Neutrophil (primary cell): ENCODE results near the gene CCDC192.
A peak's percentile ranks its signal among the peaks of the same experiment; 100 is the strongest.

Experiments
- H3K27ac ChIP-seq: fragments of 200-600 bp; sonication (generic); 2 replicates; pipeline ENCODE4 v1.5.1; 2016; ENCODE audit warnings: mild to moderate bottlenecking, moderate library complexity
- H3K27me3 ChIP-seq: fragments of 200-600 bp; sonication (generic); 2 replicates; pipeline ENCODE4 v1.6.0; 2016; ENCODE audit warnings: mild to moderate bottlenecking
- H3K36me3 ChIP-seq: fragments of 200-600 bp; sonication (generic); 2 replicates; pipeline ENCODE4 v1.5.1; 2017
- H3K4me1 ChIP-seq, 2 experiments: fragments of 200-600 bp in 1 of 2; sonication (generic) in 1 of 2; 1 replicate in 1 of 2; 2 replicates in 1 of 2; pipeline versions ENCODE4 v1.5.1 to v1.6.1; 2013 to 2016; ENCODE audit warnings: low read depth in 1 of 2, low read length in 1 of 2, mild to moderate bottlenecking in 1 of 2, moderate library complexity in 1 of 2; ENCODE audit not compliant: control insufficient read depth in 1 of 2, insufficient read depth in 1 of 2
- H3K4me3 ChIP-seq, 2 experiments: fragments of 200-600 bp in 1 of 2; sonication (generic) in 1 of 2; 1 replicate in 1 of 2; 2 replicates in 1 of 2; pipeline ENCODE4 v1.5.1; 2013 to 2016; ENCODE audit warnings: low read depth in 1 of 2, low read length in 1 of 2, mild to moderate bottlenecking in 1 of 2, moderate library complexity in 1 of 2
- H3K9me3 ChIP-seq: fragments of 200-600 bp; sonication (generic); 2 replicates; pipeline ENCODE4 v1.5.1; 2016
- TF ChIP-seq, protein P1 (sequence below): fragments of 200-600 bp; sonication (generic); IDR thresholded peaks from 2 replicates; pipeline ENCODE4 v1.5.1; 2016; ENCODE audit warnings: antibody characterized with exemption

CCDC192 gene, protein sequence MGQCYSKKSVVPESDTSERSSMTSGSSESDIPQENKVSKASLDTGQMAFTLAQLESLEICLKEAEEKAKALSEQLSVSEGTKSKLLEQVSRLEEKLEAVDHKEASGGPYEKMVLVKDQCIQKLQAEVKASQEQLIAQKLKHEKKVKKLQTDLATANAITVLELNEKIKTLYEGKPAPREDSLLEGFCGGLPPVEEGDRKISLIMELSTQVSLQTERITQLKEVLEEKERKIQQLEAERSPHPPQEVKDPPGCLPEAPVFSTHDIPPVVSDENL

DNA sequence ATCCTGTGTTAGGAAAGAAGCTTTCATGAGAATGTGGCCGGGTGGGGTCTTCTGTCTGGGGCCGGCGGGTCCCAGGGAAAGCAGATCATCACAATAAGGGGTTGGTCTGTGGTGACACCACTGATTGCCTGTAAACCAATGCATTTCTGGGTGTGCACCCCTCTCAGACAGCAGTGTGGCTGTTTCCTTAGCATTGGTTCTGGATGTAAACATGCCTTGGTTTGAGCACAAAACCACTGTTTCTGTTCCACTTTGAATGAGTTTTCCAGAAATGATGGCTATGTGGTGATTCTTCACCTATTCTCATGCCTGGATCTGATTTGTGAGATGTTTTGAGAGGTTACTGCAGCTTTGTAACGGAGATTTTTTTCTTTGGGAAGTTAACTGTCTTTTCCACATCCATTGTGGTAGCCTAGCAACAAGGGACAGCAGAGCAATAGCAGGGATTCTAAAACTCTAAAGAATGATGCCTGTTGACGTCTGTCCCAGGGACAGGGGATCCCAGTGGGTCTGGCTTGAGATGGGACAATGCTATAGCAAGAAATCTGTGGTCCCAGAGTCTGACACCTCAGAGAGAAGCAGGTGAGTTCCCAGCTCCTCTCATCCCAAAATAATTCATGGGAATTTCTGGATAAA is at the start of gene CCDC192:
TSS of gene CCDC192 (plus strand) at position 466 of the 636 bp plus-strand sequence. CDS start at position 521, 55 bp downstream.
- Histone ChIP-seq H3K4me3 (no peak within 1 kb of the TSS), H3K27ac (peak within 1 kb of the TSS; percentile 49), H3K36me3 (no peaks in the 10 kb centered on the region), H3K27me3 (no peaks in the 10 kb centered on the region), H3K4me1 (peaks cover 25 to 35% of the 10 kb centered on the region in 2 experiments), H3K9me3 (no peaks in the 10 kb centered on the region)
- TF ChIP-seq, protein P1, sequence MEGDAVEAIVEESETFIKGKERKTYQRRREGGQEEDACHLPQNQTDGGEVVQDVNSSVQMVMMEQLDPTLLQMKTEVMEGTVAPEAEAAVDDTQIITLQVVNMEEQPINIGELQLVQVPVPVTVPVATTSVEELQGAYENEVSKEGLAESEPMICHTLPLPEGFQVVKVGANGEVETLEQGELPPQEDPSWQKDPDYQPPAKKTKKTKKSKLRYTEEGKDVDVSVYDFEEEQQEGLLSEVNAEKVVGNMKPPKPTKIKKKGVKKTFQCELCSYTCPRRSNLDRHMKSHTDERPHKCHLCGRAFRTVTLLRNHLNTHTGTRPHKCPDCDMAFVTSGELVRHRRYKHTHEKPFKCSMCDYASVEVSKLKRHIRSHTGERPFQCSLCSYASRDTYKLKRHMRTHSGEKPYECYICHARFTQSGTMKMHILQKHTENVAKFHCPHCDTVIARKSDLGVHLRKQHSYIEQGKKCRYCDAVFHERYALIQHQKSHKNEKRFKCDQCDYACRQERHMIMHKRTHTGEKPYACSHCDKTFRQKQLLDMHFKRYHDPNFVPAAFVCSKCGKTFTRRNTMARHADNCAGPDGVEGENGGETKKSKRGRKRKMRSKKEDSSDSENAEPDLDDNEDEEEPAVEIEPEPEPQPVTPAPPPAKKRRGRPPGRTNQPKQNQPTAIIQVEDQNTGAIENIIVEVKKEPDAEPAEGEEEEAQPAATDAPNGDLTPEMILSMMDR: no peak

DNA sequence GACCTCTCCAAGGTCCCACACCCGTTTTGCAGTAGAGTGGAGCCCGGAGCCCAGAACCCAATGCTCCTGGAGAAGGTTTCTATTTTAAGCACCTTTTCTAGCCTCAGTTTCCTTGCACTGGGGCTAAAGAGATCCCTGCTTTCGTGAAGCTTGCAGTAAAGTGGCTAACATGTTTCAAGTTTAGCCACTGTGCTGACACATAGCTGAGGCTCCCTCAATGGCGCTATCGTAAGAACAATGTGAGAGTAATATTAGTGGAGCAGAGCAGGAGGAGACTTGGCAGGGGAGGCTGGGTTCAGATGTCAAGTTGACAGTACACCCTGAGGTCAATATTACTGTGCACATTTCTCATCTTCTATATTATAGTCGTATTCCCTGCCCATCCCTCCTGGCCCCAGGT is 46.4 kb upstream of the CCDC192 start:
- no peaks in the 10 kb centered on the region for H3K9me3 ChIP-seq
- H3K4me1 ChIP-seq: no peaks in the 10 kb centered on the region
- TF ChIP-seq, protein P1: no peak
- no peaks in the 10 kb centered on the region for H3K36me3 ChIP-seq
- no peak overlapping the region for H3K27ac ChIP-seq
- H3K4me3 ChIP-seq: no peak overlapping the region
- H3K27me3 ChIP-seq: no peaks in the 10 kb centered on the region

DNA sequence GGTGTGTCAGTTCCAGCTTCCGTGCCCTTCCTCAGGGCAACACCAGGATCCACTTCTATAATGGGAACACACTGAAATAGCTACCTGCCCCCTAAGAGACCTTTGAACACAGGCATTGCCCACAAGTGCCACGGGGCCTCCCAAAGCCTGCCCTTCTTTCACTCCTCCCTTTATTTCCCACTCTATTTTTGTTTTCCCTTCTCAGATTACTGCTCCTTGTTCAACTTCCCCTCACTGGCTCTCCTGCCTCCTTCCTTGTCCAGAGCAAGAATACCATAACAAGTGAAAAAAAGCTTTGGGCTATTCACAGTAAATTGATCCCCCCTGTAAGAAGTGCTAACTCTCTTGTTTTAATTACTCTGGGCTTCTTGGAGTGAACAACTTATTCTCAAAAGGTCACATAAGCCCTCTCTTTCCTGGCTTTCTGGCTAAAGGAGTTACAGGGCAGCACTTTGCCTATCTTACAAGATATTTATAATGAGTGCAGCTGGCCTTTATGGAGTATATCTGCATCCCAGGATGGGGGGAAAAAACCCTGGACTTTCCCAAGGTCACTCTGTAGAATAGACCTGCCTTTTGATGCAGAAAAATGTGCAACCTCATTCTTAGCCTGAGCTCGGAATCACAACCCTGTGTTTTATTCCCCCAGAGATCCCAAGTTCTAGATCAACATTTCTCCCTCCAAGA is 43.0 kb upstream of the CCDC192 start:
- H3K4me3 ChIP-seq: no peak overlapping the region
- no peaks in the 10 kb centered on the region for H3K36me3 ChIP-seq
- no peak overlapping the region for H3K27ac ChIP-seq
- TF ChIP-seq, protein P1: no peak
- no peaks in the 10 kb centered on the region for H3K9me3 ChIP-seq
- no peaks in the 10 kb centered on the region for H3K4me1 ChIP-seq
- H3K27me3 ChIP-seq: no peaks in the 10 kb centered on the region

DNA sequence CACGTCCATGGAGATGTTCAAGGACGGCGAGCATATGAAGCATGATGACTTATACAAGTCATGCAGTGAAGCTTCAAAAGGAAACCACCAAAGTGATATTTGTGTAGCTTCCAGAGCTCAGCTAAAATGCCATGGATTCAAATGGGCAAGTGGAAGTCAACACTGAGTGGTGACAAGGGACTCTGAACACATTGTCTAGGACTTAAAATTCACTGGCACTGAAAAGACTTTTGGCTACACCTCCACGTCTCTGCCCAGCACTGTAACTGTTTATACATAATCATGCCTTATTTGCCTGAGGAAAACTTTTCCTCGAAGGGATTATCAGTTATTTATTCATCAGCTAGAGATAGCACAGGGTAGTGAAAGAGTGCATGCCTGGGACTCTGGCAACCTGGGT is 39.1 kb upstream of the CCDC192 start:
- TF ChIP-seq, protein P1: no peak
- no peaks in the 10 kb centered on the region for H3K4me1 ChIP-seq
- no peaks in the 10 kb centered on the region for H3K9me3 ChIP-seq
- H3K27ac ChIP-seq: no peak overlapping the region
- H3K4me3 ChIP-seq: no peak overlapping the region
- H3K27me3 ChIP-seq: no peaks in the 10 kb centered on the region
- H3K36me3 ChIP-seq: no peaks in the 10 kb centered on the region

DNA sequence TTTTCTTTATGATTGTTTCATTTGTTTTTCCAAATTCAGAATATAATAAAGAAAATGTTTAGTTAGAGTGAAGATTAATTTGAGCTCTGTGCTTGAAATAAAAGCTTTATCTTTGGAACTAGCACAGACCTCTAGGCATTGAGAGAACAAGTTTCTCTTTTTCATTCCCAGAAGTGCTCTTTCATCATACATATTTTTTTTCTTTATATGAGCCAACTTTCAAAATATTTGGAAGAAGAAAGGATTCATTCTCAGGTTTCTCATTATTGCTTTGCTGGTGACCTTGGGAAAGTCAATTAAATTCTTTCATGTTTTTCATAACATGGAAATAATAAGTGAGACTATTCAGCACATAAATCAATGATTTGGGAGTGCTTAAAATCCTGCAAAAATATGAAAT is 37.5 kb upstream of the CCDC192 start:
- no peaks in the 10 kb centered on the region for H3K27me3 ChIP-seq
- H3K27ac ChIP-seq: no peak overlapping the region
- TF ChIP-seq, protein P1: no peak
- no peaks in the 10 kb centered on the region for H3K36me3 ChIP-seq
- no peaks in the 10 kb centered on the region for H3K4me1 ChIP-seq
- H3K4me3 ChIP-seq: no peak overlapping the region
- H3K9me3 ChIP-seq: no peaks in the 10 kb centered on the region
